Glomerular visceral epithelial cell (primary cell): Measurements from ENCODE around the gene ASIC2.
"Not testable (repeated sequence)": the region's sequence is repeated elsewhere in the genome, so short reads cannot be mapped to it uniquely, and the experiment has no call there.

ENCODE experiments used
- DNase-seq: peaks from one replicate; pipeline ENCODE4 v3.0.0-alpha.2; 2016; ENCODE audit errors: extremely low spot score

Gene ASIC2

GRCh38 chr17:32985050-32985756 lies 307.9 kb downstream of the ASIC2 start:
- no peak for DNase-seq

GRCh38 chr17:32981611-32982010 lies 311.5 kb downstream of the ASIC2 start:
- DNase-seq, result not testable (repeated sequence)

GRCh38 chr17:32980230-32980629 lies 312.9 kb downstream of the ASIC2 start:
- no peak for DNase-seq

- DNase-seq, result no peak
These were observed 316.5 kb downstream of the ASIC2 start for GRCh38 chr17:32976605-32977004.

DNA sequence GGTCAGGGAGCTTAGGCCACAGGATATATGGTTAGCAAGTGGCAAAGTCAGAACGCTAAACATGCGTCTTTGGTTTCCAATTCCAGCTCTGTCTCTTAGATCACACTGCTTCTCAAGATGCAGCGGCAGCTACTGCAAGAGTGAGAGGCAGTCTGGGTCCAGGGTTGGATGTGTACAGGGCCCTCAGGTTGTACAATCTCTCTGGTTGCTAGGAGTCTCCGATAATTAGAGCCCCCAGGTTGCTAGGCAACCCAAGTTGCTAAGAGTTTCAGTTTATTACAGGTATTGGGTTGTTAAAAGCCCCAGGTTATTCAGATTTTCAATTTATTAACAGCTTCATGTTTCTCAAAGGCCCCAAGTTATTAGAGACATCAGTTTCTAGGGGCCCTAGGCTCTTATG lies 317.0 kb downstream of the ASIC2 start:
- DNase-seq, result no peak

DNA sequence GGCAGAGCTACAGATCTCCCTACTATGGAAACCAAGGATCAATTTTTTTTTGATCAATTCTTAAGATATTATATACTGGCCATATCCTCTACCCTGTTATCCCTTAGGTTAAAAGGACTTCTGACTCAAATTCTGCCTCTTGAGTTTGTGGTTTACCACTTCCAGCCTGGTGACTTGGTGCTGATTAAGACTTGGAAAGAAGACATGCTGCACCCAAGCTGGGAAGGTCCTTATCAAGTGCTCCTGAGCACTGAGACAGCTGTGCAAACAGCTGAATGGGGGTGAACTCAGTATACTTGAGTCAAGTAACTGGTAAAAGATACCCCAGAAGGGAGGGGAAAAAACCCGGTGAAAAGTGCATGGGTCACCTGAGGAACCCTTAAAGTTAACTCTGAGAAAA lies 321.9 kb downstream of the ASIC2 start:
- DNase-seq, result peak; percentile 35

GRCh38 chr17:32970281-32970680 lies 322.8 kb downstream of the ASIC2 start:
- no peak for DNase-seq

GRCh38 chr17:32969231-32969630 lies 323.9 kb downstream of the ASIC2 start:
- DNase-seq, result not testable (repeated sequence)

DNA sequence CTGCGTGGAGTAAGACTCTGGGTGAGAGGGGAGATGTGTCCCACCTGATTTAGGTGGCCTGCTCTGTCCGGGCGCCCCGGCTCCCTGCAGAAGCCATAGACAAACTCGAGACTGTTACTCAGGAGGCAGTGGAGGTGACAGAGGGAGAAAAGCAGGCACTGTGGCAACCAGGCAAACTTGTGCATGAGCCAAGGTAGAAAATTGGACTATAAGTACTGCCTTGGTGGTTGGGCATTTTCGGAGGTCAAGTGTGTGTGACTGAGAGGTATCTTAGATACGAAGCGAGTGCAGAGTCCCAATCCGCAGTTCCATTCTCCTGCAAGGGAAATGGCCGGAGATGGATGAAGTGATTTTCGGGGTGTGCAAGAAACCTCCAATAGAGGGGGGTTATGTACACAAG lies 328.6 kb downstream of the ASIC2 start:
- no peak for DNase-seq
